ENCODE results near the gene INPP5A.

GRCh38 chr10:132654708-132655661 is 117.4 kb downstream of the INPP5A start:
- TF ChIP-seq CTCF (IDR thresholded peaks at IDR 0.05; ENCODE audit: low read length): peak; percentile 52
- no peak for TF ChIP-seq EZH2 (optimal IDR thresholded peaks at IDR 0.05; ENCODE audit: low read depth, low read length)
- no peak for TF ChIP-seq EZH2phosphoT487 (IDR thresholded peaks at IDR 0.05; ENCODE audit: low read length)
